ENCODE results near the gene NEDD8.
A peak's percentile ranks its signal among the peaks of the same experiment; 100 is the strongest.

The NEDD8 gene

GRCh38 chr14:24194873-24195185 is 37.3 kb downstream of the NEDD8 start:
- DNase-seq: no peak

GRCh38 chr14:24194186-24194872 is 37.8 kb downstream of the NEDD8 start:
- no peak for DNase-seq

GRCh38 chr14:24192933-24193332 is 39.2 kb downstream of the NEDD8 start:
- no peak for DNase-seq

GRCh38 chr14:24190416-24190815 is 41.8 kb downstream of the NEDD8 start:
- DNase-seq: no peak

- DNase-seq: no peak
These were observed 42.7 kb downstream of the NEDD8 start for GRCh38 chr14:24189460-24189859.

GRCh38 chr14:24189059-24189375 is 43.1 kb downstream of the NEDD8 start:
- DNase-seq: no peak

GRCh38 chr14:24188251-24189058 is 43.7 kb downstream of the NEDD8 start, which contains the start of gene IPO4:
IPO4 (minus strand) TSS chr14:24188816; CDS start chr14:24188787, 29 bp downstream.
- peak; percentile 94 for DNase-seq

GRCh38 chr14:24187539-24187915 is 44.6 kb downstream of the NEDD8 start:
- DNase-seq: no peak

- DNase-seq: no peak
These were observed 45.2 kb downstream of the NEDD8 start for GRCh38 chr14:24186831-24187538.

GRCh38 chr14:24185741-24186140 is 46.4 kb downstream of the NEDD8 start:
- DNase-seq: no peak

GRCh38 chr14:24185026-24185425 is 47.1 kb downstream of the NEDD8 start:
- no peak for DNase-seq

GRCh38 chr14:24184104-24184970 is 47.8 kb downstream of the NEDD8 start:
- DNase-seq: no peak

GRCh38 chr14:24183014-24183481 is 49.1 kb downstream of the NEDD8 start:
- DNase-seq: no peak

- DNase-seq: no peak
These were observed 49.9 kb downstream of the NEDD8 start for GRCh38 chr14:24182110-24182882.

GRCh38 chr14:24181371-24182077 is 50.6 kb downstream of the NEDD8 start:
- DNase-seq: no peak

GRCh38 chr14:24179961-24180796 is 52.0 kb downstream of the NEDD8 start:
- no peak for DNase-seq

- DNase-seq: no peak
These were observed 52.7 kb downstream of the NEDD8 start for GRCh38 chr14:24179294-24179960.

- no peak for DNase-seq
These were observed 53.6 kb downstream of the NEDD8 start for GRCh38 chr14:24178399-24179178.

- no peak for DNase-seq
These were observed 54.3 kb downstream of the NEDD8 start for GRCh38 chr14:24177891-24178290.
